Activated naive CD4-positive, alpha-beta T cell treated with anti-CD3 and anti-CD28 coated beads, Interleukin-2, amount 50 U/mL, for 72 hours (primary cell): Measurements from ENCODE around the gene RBCK1. TPM values are rescaled to one million over a fixed set of nuclear protein-coding genes. Genes with fewer than 3 reads are reported as not detected.
A peak's percentile ranks its signal among the peaks of the same experiment; 100 is the strongest.
"Not testable (repeated sequence)": the region's sequence is repeated elsewhere in the genome, so short reads cannot be mapped to it uniquely, and the experiment has no call there.

Experiments used
- ATAC-seq, 2 donors: fragments of 150-1000 bp; cut with Tn5 transposase; 2 replicates each; pipeline ENCODE4 v1.10.0; 2021; ENCODE audit warnings: mild to moderate bottlenecking in 2 of 2, moderate library complexity in 2 of 2
- DNase-seq, 2 donors: peaks; one replicate each; pipeline ENCODE4 v3.0.0; 2021 to 2022; ENCODE audit warnings: low spot score in 2 of 2
- H3K27ac Mint-ChIP-seq, 2 donors: one replicate each; pipeline ENCODE4 v1.8.0; 2022; ENCODE audit warnings: mild to moderate bottlenecking in 2 of 2, mixed read lengths in 2 of 2
- H3K36me3 Mint-ChIP-seq, 2 donors: one replicate each; pipeline ENCODE4 v1.8.0; 2022; ENCODE audit warnings: mixed read lengths in 2 of 2
- H3K9me3 Mint-ChIP-seq, 2 donors: one replicate each; pipeline ENCODE4 v1.8.0; 2022; ENCODE audit warnings: mixed read lengths in 2 of 2
- total RNA-seq, 2 donors: library from RNA; stranded (reverse); gene quantifications; one replicate each; pipeline ENCODE4 v1.2.3, GENCODE V29; 2022

Gene RBCK1
- total RNA-seq, 2 donors from 2014 or later, result 113 to 150 TPM

GRCh38 chr20:434661-435419 is 26.7 kb downstream of the RBCK1 start:
- H3K9me3 Mint-ChIP-seq, result no peaks in the 10 kb centered on the region
- ATAC-seq, result no peak
- peak overlapping the region in 1 of 2 donors; percentile 7 for H3K27ac Mint-ChIP-seq
- peaks cover 17 to 54% of the 10 kb centered on the region in 2 donors for H3K36me3 Mint-ChIP-seq
- no peak for DNase-seq

- no peak for DNase-seq
- no peak overlapping the region for H3K27ac Mint-ChIP-seq
- ATAC-seq, result no peak
- no peaks in the 10 kb centered on the region for H3K9me3 Mint-ChIP-seq
- H3K36me3 Mint-ChIP-seq, result peaks cover 18 to 56% of the 10 kb centered on the region in 2 donors
Measured at GRCh38 chr20:435558-435957, 27.5 kb downstream of the RBCK1 start.

- peaks cover 22 to 59% of the 10 kb centered on the region in 2 donors for H3K36me3 Mint-ChIP-seq
- no peaks in the 10 kb centered on the region for H3K9me3 Mint-ChIP-seq
- H3K27ac Mint-ChIP-seq, result no peak overlapping the region
- no peak for ATAC-seq
- DNase-seq, result no peak
Measured at GRCh38 chr20:436476-436875, 28.4 kb downstream of the RBCK1 start.

- peaks cover 31 to 61% of the 10 kb centered on the region in 2 donors for H3K36me3 Mint-ChIP-seq
- H3K9me3 Mint-ChIP-seq, result no peaks in the 10 kb centered on the region
- DNase-seq (no peak), ATAC-seq (no peak)
- peak overlapping the region; percentile 36 to 88 for H3K27ac Mint-ChIP-seq
Measured at GRCh38 chr20:437787-438486, 29.8 kb downstream of the RBCK1 start.

- no peaks in the 10 kb centered on the region for H3K9me3 Mint-ChIP-seq
- ATAC-seq (peak; percentile 67 to 84), DNase-seq (peak; percentile 29 to 85)
- H3K36me3 Mint-ChIP-seq, result peaks cover 31 to 66% of the 10 kb centered on the region in 2 donors
- peak overlapping the region; percentile 88 to 91 for H3K27ac Mint-ChIP-seq
Measured at GRCh38 chr20:438571-439469, 30.7 kb downstream of the RBCK1 start.

- Mint-ChIP-seq H3K27ac (peak overlapping the region; percentile 88 to 91), H3K9me3 (no peaks in the 10 kb centered on the region), H3K36me3 (peaks cover 31 to 65% of the 10 kb centered on the region in 2 donors)
- no peak for DNase-seq
- no peak for ATAC-seq
Measured at GRCh38 chr20:440148-440547, 32.0 kb downstream of the RBCK1 start.

- peak overlapping the region; percentile 29 to 88 for H3K27ac Mint-ChIP-seq
- DNase-seq (no peak), ATAC-seq (no peak)
- peaks cover 31 to 60% of the 10 kb centered on the region in 2 donors for H3K36me3 Mint-ChIP-seq
- H3K9me3 Mint-ChIP-seq, result no peaks in the 10 kb centered on the region
Measured at GRCh38 chr20:440636-441035, 32.5 kb downstream of the RBCK1 start.

GRCh38 chr20:443223-443775 is 35.2 kb downstream of the RBCK1 start:
- peak overlapping the region in 1 of 2 donors; percentile 33 for H3K27ac Mint-ChIP-seq
- DNase-seq, result no peak
- H3K36me3 Mint-ChIP-seq, result peaks cover 26 to 37% of the 10 kb centered on the region in 2 donors
- no peaks in the 10 kb centered on the region for H3K9me3 Mint-ChIP-seq
- ATAC-seq, result no peak

- H3K36me3 Mint-ChIP-seq, result peaks cover 25 to 29% of the 10 kb centered on the region in 2 donors
- H3K27ac Mint-ChIP-seq, result no peak overlapping the region
Measured at GRCh38 chr20:444117-444516, 36.0 kb downstream of the RBCK1 start.

GRCh38 chr20:444862-445426 is 36.8 kb downstream of the RBCK1 start:
- Mint-ChIP-seq H3K36me3 (peaks cover 17 to 21% of the 10 kb centered on the region in 2 donors), H3K27ac (no peak overlapping the region), H3K9me3 (no peaks in the 10 kb centered on the region)
- ATAC-seq (no peak), DNase-seq (no peak)

More at GRCh38 chr20:444117-444516, 36.0 kb downstream of the RBCK1 start:
- DNase-seq, result no peak
- ATAC-seq, result no peak
- no peaks in the 10 kb centered on the region for H3K9me3 Mint-ChIP-seq

GRCh38 chr20:445514-446336 is 37.6 kb downstream of the RBCK1 start:
- Mint-ChIP-seq H3K36me3 (peaks cover 13% of the 10 kb centered on the region in 2 donors), H3K9me3 (no peaks in the 10 kb centered on the region), H3K27ac (no peak overlapping the region)
- DNase-seq, result no peak
- no peak for ATAC-seq

- not testable (repeated sequence) for ATAC-seq, H3K9me3 Mint-ChIP-seq, H3K27ac Mint-ChIP-seq, H3K36me3 Mint-ChIP-seq, DNase-seq
Measured at GRCh38 chr20:452021-452420, 43.9 kb downstream of the RBCK1 start.

- H3K9me3 Mint-ChIP-seq, result no peaks in the 10 kb centered on the region
- H3K27ac Mint-ChIP-seq, result no peak overlapping the region
- no peak for DNase-seq
- ATAC-seq, result no peak
- peaks cover 0 to 6% of the 10 kb centered on the region in 2 donors for H3K36me3 Mint-ChIP-seq
Measured at GRCh38 chr20:454951-455350, 46.9 kb downstream of the RBCK1 start.

GRCh38 chr20:458776-459175 is 50.7 kb downstream of the RBCK1 start:
- Mint-ChIP-seq H3K36me3 (peaks cover 5 to 11% of the 10 kb centered on the region in 2 donors), H3K27ac (peak overlapping the region in 1 of 2 donors; percentile 68)

GRCh38 chr20:460180-460579 is 52.1 kb downstream of the RBCK1 start:
- no peak for DNase-seq
- Mint-ChIP-seq H3K27ac (peak overlapping the region in 1 of 2 donors; percentile 57), H3K36me3 (peaks cover 5 to 11% of the 10 kb centered on the region in 2 donors), H3K9me3 (no peaks in the 10 kb centered on the region)
- no peak for ATAC-seq

More at GRCh38 chr20:458776-459175, 50.7 kb downstream of the RBCK1 start:
- no peak for ATAC-seq
- H3K9me3 Mint-ChIP-seq, result no peaks in the 10 kb centered on the region
- DNase-seq, result no peak
